HG02571 (cell line): ENCODE data around the gene APOBEC3F.
"Not testable (repeated sequence)": the region's sequence is repeated elsewhere in the genome, so short reads cannot be mapped to it uniquely, and the experiment has no call there.

Experiments used
- ATAC-seq: cut with Tn5 transposase; IDR thresholded peaks from one replicate; pipeline ENCODE4 v1.9.1; 2021; ENCODE audit warnings: mild to moderate bottlenecking, moderate library complexity; ENCODE audit not compliant: unreplicated experiment

The APOBEC3F gene

DNA sequence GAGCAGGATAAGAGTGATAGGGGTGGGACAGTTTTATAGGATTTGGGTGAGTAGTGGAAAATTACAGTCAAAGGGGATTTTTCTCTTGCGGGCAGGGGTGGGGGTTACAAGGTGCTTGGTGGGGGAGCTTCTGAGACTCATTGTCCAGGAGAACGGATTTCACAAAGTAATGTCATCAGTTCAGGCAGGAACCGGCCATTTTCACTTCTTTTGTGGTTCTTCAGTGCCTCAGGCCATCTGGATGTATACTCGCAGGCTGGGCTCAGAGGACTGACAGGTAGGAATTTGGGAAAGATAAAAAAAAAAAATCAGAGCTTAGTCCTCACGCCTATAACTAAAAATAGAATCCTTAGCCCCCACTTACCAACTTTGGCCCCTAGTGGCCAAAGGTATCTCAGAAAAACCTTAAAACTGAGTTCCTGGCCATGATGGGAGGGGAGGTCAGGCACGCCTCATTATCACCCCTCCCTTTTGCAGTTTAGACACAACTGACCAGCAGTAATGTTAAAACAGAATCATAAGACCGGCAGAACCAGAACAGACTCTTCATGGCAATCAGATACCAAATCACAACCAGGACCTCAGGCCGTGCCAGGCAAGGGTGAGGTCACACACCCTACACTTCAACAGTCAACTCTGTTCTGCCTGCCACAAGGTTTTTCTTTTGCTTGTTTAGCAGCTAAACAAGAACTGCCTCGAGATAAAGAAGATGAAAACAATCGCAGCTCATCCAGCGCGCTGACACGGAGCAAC, 27.5 kb downstream of the APOBEC3F start:
- ATAC-seq, result no peak

DNA sequence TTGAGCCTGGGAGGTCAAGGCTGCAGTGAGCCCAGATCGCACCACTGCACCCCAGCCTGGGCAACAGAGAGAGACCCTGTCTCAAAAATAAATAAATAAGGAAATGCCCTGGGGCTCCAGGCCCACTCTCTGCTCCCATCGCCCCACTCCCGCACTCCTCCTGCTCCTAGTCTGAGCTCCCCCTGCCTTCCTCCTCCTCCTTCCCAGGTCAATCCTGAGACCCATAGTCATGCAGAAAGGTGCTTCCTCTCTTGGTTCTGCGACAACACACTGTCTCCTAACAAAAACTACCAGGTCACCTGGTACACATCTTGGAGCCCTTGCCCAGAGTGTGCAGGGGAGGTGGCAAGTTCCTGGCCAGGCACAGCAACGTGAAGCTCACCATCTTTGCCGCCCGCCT, 29.5 kb downstream of the APOBEC3F start:
- no peak for ATAC-seq

DNA sequence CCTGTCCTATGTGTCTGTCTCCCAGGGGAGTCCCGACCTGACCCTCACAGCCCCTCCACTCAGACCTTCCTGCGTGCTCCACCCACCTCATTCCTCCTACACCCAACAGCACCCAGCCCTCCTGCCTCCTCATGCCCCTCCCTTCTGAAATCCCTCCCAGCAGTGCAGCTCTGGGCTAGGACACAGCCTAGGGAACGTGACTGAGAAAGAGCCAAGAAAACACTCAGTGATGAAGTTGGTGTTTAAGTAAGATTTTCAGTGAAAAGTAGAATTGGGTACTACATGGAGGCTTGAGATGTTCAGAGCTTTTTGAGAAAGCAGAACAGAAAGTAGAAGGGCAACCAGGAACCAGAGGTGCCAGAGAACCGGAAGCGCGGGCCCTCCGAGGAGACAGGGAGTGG, 31.9 kb downstream of the APOBEC3F start:
- not testable (repeated sequence) for ATAC-seq

DNA sequence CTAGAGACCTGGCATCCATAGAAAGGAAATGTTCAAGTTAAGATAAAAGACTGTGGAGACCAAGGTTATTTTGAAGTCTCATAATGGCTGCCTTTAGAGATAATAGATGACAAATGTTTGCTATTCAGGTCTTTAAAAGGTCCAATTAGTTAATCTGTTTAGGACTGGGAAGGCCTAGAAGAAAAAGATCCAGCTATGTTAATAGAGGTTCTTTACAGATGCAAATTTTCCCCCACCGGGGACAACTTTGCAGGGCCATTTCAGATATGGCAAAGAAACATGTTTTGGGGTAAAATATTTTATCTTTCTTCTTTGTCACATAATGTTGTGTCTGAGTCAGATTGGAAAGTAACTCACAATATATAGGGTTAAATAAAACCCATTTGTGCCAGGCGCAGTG, 33.3 kb downstream of the APOBEC3F start:
- no peak for ATAC-seq

DNA sequence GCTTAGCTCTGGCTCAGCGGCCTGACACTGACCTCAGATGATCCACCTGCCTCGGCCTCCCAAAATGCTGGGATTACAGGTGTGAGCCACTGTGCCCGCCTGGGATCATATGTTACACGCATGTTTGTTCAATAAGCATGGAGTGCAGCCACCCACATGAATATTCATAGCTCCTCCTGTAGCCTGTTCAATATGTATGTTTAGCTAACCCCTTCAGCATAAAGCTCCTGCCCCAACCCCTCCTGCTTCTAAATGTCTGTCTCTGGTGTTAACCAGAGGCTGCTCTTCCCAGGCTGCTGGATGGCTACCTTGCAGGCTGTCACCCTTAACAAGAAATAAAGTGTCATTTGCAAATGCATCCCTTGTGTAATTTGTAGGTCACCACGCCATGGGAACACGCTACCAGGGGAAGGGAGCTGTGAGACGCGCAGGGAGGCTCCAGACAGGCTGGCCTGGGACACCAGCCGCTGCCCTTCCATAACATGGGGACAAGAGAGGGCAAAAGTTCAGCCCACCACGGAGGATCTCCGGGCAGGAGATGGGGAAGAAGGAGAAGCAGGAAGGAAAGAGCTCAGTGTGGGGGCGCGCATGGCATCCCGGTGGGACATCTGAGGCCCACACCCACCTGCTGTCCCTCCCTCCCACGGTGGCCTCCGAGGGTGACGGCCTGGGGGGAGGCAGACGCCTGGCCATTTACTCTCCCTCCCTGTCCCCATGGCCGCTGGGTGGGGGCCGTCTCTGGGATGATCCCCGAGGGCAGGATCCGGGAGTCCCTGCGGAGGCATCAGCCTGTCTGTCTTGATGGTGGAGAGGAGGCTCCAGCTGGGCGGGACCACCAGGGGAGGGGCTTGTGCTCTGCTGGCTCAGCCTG, 35.7 kb downstream of the APOBEC3F start:
- ATAC-seq, result not testable (repeated sequence)

DNA sequence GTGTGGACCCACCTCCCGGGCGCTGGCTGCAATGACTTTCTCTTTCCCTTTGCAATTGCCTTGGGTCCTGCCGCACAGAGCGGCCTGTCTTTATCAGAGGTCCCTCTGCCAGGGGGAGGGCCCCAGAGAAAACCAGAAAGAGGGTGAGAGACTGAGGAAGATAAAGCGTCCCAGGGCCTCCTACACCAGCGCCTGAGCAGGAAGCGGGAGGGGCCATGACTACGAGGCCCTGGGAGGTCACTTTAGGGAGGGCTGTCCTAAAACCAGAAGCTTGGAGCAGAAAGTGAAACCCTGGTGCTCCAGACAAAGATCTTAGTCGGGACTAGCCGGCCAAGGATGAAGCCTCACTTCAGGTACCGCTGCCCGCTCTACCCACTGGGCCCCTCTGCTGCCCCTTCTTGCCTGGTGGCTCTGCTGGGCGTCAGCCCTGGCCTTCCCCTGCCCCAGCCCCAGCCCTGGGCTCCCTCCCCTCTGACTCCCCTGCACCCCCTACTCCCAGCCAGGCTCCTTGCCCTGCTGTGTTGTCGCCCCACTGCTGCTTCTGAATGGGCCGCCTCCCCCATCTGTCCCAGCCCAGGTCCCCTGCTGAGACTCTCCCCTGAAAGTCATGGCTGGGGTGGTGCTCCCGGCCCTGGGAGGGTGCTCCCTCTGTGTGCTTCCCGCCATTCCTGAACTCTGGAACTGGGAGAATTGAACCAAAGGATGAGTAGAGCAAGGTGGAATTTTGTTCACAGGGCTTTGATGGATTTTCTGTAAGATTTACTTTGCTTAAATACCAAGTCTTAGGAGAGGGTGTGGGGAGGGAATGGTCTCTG, 36.6 kb downstream of the APOBEC3F start, which contains the start of gene APOBEC3G:
Gene APOBEC3G (plus strand): TSS at position 250 of the 815 bp plus-strand sequence. CDS start 87 bp downstream, at position 337.
- peak; percentile 60 for ATAC-seq

DNA sequence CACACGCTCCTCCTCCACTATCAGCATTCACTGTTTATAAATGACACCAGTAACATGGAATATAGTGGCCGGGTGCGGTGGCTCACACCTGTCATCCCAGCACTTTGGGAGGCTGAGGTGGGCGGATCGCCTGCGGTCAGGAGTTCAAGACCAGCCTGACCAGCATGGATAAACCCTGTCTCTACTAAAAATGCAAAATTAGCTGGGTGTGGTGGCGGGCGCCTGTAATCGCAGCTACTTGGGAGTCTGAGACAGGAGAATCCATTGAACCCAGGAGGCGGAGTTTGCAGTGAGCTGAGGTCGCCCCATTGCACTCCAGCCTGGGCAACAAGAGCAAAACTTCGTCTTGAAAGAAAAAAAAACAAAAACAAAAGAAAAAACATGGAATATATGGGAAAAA, 37.2 kb downstream of the APOBEC3F start:
- ATAC-seq, result not testable (repeated sequence)

DNA sequence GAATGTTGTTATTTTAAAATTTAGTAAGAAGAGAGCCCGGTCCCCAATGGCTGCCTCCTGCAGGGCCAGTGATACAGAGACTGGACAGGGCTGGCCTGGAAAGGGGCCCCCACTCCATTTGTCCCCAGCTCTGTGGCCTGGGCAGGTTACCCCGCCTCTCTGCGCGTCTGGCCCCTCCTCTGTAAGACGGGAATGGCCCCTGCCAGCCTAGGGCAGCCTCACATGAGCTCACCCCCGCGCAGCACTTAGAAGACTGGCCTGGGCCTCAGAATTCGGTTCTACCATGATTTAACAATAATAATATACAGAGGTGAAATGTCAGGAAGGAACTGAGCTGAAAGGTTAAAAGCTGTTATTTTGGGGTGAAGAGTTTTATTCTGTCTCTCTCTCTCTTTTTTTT, 37.7 kb downstream of the APOBEC3F start:
- ATAC-seq, result no peak

DNA sequence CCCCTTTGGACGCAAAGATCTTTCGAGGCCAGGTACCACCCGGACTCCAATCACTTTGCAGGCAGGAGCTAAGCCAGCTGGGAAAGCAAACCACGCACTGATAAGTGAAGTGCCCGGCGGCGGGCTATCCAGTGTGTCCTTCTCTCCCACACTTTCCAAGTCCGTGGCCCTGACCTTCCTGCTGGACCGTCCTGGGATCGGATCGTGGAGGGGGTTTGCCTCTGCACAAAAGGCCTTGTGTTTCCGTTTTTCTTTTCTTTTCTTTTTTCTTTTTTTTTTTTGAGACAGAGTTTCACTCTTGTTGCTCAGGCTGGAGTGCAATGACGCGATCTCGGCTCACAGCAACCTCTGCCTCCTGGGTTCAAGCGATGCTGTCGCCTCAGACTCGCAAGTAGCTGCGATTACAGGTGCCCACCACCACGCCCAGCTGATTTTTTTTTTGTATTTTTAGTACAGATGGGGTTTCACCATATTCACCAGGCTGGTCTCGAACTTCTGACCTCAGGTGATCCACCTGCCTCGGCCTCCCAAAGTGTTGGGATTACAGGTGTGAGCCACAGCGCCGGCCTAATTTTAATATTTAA, 38.5 kb downstream of the APOBEC3F start:
- not testable (repeated sequence) for ATAC-seq

DNA sequence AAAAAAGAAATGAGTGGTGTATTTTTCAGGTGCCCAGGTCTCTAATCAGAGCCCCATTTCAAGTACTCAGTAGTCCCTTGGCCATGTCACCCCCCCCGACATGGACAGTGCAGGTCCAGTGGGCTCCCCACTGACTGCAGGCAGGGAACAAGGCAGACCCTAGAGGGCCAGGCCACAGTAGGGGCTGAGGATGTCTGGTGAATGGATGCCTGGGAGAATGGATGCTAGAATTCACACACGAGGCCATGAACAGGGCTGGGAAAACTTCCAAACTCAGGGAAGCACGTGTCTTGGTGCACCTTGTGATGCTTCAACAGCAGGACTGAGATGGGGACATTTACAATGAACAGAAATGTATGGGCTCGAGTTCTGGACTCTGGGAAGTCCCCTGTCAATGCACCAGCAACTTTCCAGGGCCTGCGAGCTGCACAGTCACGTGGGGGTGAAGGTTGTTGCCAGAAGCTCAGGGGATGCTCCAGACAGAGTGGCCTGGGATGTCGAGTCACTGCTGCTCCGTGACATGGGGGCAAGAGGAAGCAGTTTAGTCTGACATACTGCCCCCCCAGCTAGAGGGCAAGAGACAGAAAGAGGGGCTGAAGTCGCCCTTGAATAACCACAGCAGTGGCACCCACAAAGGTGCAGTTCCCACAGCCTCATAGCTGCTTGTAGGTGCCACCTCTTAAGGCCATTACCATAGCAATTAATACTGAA, 39.5 kb downstream of the APOBEC3F start:
- no peak for ATAC-seq

DNA sequence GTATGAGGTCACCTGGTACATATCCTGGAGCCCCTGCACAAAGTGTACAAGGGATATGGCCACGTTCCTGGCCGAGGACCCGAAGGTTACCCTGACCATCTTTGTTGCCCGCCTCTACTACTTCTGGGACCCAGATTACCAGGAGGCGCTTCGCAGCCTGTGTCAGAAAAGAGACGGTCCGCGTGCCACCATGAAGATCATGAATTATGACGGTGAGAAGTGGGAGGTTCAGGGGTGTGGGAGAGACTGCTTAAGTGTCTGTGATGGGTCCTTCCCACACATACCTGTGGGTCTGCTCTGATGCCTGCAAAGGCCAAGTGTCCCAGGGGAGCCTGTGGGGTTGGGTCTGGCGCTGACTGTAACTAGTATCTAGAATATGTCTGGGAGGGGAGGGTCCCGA, 40.4 kb downstream of the APOBEC3F start:
- no peak for ATAC-seq

DNA sequence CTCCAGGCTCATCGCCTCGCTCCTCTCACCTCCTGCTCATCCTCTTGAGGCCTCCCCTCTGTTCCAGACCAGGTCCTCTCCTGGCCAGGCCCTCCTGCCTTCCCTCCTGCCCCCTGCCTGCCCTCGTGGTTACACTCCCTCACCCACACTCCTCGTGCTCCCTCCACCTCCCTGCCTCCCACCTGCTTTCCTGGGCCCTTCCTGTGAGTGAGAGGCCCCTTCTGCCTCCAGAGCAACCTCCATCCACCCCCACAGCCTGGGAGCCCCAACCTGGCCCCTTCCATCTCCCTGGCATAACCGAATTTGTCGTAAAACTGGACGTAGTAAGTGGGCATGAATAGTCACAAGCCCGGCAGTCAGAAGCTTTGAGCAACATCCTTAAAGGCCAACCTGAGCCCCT, 40.9 kb downstream of the APOBEC3F start:
- no peak for ATAC-seq

DNA sequence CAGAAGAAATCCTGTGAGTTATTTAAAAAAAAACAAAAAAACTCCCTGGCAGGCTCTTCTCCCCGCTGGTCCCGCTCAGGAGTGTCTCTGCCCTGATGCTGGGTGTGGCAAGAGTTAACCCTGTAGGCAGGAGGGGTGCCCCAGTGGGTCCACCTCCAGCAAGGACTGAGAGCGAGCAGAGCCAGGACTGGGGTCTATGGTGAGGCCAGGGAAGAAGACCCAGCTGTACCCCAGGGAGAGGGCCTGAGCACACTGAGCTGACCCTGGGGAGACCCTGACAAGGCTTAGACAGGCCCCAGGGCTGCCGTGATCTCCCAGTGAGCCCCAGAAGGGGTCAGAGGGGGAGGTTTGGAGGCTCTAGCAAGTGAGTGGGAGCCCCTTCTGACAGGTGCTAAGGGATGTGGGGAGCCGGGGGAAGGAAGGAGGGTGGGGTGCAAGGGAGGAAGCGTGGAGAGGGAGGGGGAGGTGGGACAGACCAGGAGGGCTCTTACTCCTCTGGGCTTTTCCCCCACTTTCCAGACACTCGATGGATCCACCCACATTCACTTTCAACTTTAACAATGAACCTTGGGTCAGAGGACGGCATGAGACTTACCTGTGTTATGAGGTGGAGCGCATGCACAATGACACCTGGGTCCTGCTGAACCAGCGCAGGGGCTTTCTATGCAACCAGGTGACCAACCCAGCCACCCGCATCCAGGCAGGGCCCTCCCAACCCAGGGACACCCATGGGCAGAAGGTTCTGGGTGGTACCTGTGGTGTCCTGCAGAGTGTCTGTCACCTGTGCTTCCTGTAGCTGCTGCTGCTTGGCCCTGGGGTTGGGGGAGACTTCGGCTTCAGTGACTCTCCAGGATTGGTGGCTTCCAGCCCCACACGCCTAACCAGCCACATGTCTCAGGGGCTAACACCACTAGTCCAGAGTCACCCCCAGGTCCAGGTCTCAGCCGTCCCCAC, 42.8 kb downstream of the APOBEC3F start:
- no peak for ATAC-seq

DNA sequence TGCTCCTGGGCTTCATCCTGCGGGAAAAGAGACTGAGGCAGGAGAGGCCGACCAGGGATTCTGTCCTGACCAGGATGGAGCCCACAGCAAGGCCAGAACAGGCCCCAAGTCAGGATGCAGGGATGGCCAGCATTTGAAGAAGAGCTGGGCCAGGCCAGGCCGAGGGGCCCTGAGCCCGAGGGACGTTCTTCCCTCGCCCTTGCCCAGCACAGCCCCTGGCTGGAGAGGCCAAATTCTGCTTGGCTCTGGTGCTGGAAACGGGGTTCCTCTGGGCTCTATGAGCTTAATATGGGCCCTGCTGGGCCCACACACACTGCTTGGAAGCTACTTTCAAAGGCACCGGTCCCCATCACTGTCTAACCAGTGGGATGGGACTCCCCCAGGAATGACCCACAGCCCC, 44.0 kb downstream of the APOBEC3F start:
- no peak for ATAC-seq

DNA sequence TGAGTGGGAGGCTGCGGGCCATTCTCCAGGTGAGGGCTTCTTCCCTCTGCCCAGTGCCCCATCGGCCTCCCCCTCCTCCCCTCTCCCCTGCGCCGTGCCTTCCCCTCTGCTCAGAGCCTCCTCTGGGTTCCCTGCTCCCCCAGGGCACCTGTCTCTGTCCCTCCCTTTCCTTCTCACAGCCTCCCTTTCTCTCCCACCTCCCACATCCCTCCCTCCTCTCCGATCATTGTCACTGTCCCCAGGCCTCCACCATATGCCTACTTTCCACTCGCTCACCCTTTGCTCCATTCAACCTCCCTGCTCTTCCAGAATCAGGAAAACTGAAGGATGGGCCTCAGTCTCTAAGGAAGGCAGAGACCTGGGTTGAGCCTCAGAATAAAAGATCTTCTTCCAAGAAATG, 46.4 kb downstream of the APOBEC3F start:
- no peak for ATAC-seq

DNA sequence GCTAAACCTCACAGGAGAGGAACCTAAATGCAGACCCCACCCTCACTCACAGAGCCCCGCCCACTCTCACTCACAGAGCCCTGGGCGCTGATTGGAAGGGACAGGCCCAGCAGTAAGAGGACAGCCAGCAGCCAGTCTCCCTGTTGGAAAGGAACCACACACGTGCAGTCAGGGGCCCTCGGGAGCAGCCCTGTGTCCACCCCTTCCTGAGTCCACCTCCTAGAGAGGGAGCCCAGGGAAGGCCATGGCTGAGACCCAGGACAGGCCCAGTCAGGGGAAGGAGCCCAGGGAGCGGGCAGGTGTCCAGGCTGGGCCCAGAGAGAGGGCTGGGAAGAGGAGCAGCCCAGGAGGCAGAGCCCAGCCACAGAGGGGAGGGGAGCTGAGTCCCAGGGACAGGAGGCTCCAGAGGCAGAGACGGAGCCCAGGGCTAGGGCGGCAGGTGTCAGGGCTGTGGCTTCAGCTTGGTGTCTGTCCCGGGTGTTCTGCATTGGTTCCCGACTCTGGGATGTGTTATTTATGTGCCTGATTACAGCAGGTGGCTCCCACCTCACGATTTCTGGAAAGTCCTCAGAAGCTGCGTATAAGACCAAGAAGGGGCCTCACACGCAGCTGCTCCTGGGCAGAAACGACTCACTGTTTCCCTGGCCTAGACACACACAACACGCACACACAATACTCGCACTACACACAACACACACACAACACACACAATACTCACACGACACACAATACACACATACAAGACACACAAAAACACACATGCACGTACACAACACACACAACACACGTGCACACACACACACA, 47.4 kb downstream of the APOBEC3F start:
- no peak for ATAC-seq

DNA sequence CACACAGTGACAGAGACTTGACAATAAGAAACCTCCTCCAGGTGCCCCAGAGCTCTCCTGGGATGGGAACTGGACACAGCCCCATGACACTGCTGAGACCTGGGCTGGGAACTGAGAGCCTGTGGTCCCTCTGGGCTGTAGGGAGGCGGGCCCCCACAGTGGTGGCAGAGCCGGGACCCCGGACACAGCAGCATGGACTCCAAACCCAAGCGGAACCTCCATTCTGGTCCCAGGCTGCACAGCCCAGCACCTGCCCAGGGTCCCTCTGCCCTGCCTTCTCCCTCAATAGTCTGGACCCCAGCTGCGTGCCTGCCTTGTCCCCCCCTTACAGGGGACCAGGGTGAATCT, 48.0 kb downstream of the APOBEC3F start:
- ATAC-seq, result no peak

DNA sequence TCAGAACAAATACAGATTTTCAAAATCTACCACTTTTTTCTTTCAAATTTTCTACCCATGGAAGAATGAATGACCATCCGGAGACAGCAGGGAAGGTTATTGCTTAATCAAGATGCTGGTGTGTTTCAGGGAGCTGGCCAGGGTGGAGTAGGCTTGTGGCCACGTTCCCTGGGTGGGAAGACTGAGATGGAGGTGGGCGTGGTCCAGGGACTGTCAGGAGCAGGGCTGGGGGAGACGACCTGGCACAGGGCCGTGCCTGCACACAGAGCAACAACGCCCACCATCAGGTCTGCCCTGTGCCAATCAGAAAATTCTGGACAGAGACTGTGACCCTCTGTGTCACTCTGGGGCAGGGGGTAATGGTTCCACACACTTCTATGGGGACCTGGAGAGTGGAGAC, 49.3 kb downstream of the APOBEC3F start:
- no peak for ATAC-seq
